GM18505 (cell line): ENCODE data around the gene MRPL57.
A peak's percentile ranks its signal among the peaks of the same experiment; 100 is the strongest.
"Not testable (repeated sequence)": the region's sequence is repeated elsewhere in the genome, so short reads cannot be mapped to it uniquely, and the experiment has no call there.

ENCODE experiments used
- ATAC-seq: cut with Tn5 transposase; IDR thresholded peaks from one replicate; pipeline ENCODE4 v1.9.1; 2021; ENCODE audit not compliant: unreplicated experiment
- POLR2A ChIP-seq: IDR thresholded peaks from 4 replicates; pipeline ENCODE4 v1.6.1; 2011; ENCODE audit warnings: borderline replicate concordance; ENCODE audit not compliant: insufficient read depth, insufficient read length; ENCODE audit errors: extremely low read depth

The MRPL57 gene

DNA sequence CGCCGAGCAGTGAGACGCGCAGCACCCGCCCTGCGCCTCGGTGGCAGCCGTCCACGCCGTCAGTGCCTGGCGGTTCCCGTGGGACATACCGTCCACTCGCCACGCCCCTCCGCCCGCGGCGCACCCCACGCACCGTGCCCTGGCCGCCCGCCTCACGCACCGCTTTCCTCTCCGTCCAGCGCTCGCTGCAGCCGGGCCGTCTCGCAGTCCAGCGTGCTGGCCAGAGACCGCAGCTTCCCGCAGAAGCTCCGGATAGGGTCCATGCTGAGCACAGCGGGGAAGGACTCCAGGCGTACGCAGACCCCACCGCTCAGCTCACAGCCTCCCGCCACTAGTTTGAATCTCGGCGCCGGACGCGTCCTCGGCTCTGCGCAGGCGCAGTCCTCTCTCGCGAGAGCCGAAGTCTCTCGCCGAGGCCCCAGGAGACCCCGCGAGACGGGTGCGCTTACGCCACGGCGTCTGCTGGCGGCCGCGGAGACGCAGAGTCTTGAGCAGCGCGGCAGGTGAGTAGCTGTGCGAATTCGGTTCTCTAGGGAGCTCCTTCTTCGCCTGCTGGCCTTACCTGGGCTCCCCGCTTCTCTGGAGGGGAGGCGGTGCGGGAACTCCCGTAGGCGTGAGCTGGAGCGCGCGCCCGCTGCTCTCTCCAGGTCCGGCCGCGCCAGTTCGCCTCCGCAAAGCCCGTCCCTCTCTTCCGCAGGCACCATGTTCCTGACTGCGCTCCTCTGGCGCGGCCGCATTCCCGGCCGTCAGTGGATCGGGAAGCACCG lies at the start of gene MRPL57, which contains the start of gene SKA3:
MRPL57 (plus strand) TSS at position 444 of the 767 bp plus-strand sequence; CDS start at position 703, 259 bp downstream.
SKA3 (minus strand) TSS at position 338 of the 767 bp plus-strand sequence; CDS start at position 263, 75 bp downstream.
- ATAC-seq = peak; percentile 93
- TF ChIP-seq POLR2A = peak; percentile 98

GRCh38 chr13:21130116-21130515 lies 46.3 kb upstream of the MRPL57 start:
- no peak for TF ChIP-seq POLR2A
- no peak for ATAC-seq

GRCh38 chr13:21133077-21133476 lies 43.4 kb upstream of the MRPL57 start:
- no peak for ATAC-seq
- no peak for TF ChIP-seq POLR2A

DNA sequence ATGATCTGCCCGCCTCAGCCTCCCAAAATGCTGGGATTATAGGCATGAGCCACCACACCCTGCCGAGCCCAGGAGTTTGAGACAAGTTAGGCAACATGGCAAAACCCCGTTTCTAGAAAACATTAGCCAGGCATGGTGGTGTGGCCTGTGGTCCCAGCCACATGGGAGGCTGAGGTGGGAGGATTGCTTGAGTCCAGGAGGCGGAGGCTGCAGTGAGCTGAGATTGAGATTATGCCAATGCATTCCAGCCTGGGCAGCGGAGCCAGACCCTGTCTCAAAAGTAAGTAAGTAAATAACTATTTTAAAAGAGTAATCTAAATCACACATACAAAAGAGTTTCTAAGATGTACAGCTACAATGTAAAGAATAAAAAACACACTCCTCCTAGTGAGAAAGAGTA lies 42.0 kb upstream of the MRPL57 start:
- no peak for ATAC-seq
- TF ChIP-seq POLR2A = no peak

- ATAC-seq = not testable (repeated sequence)
These were observed 40.6 kb upstream of the MRPL57 start for GRCh38 chr13:21135833-21136232.

DNA sequence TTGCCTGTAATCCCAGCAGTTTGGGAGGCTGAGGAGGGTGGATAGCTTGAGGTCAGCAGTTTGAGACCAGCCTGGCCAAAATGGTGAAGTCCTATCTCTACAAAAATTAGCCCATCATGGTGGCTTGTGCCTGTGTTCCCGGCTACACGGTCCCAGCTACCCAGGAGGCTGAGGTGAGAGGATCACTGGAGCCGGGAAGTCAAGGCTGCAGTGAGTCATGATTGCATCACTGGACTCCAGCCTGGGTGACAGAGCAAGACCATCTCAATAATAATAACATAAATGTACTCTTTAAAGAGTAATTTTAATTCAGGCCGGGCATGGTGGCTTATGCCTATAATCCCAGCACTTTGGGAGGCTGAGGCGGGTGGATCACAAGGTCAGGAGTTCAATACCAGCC lies 38.8 kb upstream of the MRPL57 start:
- ATAC-seq = no peak

GRCh38 chr13:21138561-21138960 lies 37.9 kb upstream of the MRPL57 start:
- no peak for TF ChIP-seq POLR2A
- no peak for ATAC-seq

More for the DNA sequence above, 38.8 kb upstream of the MRPL57 start:
- TF ChIP-seq POLR2A = no peak

- no peak for TF ChIP-seq POLR2A
- ATAC-seq = no peak
These were observed 37.1 kb upstream of the MRPL57 start for GRCh38 chr13:21139374-21139773.

DNA sequence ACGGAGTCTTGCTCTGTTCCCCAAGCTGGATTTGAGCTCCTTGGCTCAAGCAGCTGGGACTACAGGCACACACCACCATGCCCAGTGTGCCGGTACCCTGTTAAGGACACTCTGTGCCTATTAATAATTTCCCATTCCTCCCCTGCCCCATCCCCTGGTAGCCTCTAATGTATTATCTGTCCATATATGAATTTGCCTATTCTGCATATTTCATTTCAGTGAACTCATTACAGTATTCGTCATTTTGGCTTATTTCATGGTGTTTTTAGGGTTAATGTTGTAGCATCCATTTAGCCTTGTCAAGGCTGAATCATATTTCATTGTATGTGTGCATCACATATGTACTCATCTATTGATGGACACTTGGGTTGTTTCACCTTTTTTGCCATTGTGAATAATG lies 33.7 kb upstream of the MRPL57 start:
- ATAC-seq = no peak
- TF ChIP-seq POLR2A = no peak

GRCh38 chr13:21147827-21148226 lies 28.6 kb upstream of the MRPL57 start:
- TF ChIP-seq POLR2A = peak; percentile 35
- no peak for ATAC-seq

DNA sequence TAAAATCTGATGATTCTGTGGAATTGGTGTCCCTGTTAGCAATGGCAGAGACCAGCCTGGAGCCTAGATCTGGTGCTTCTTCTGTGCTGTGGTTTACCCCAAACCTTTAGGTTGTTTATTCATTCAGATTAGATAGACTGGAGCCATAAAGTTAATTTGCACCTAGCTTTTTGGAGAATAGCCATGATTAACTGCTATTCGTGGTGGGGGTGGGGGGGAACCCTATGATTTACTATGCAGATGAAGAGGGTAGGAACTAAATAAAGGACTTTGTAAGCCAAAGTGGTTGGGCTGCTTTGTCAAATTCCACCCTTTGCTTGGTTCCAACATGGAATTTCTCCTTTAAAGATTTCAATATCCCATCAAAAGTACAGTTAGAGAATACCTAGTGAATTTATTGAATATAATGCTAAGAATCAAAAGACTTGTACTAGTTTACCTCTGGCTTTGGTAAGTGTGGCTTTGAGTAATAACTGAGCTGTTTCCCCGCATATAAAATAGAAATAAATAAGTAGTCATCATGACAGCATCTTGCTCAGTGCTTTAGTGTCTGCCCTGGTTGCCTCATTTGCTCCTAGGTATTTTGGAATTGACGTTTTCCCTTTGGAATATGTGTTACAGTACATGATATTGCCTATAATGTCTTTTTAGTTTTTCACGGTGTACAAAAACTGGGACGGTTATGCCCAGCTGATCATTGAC lies 27.8 kb upstream of the MRPL57 start:
- TF ChIP-seq POLR2A = no peak
- no peak for ATAC-seq

DNA sequence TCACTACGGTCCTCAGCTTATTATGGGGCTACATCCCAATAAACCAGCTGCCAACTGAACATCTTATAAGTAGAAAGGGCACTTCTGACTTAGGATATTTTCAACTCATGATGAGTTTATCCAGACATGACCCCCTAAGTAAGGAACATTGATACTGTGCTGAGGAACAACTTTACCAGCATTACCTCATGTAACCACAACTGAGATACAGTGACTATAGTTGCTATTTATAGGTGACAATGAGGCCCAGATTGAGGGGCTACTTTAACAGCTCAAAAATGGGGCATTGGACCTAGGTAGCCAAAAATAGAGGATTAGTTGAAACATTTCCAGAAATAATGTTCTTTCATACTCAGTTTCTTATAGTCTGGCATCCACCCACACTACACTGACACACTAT lies 26.9 kb upstream of the MRPL57 start:
- TF ChIP-seq POLR2A = no peak
- peak; percentile 60 for ATAC-seq

DNA sequence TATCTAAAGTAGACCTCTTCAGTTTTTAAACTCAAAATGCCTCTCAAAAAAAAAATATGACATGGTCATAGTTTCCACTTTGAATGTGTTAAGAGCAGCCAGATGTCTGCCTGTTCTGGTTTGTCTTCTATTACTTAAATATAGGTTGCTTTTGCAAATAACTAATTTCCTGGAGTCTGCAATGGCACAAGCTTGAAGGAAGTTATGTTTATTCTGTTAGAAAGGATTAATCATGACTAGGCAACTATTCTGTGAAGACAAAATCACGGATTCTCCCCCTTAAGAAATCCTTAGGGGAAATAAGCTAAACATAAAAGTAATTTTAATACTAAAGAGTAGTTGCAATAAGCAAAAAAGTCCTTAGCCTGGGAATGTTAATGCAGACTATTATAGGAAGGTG lies 26.4 kb upstream of the MRPL57 start:
- TF ChIP-seq POLR2A = no peak
- no peak for ATAC-seq
